ENCODE results near the gene NAXD. TPM values are rescaled to one million over a fixed set of nuclear protein-coding genes. Genes with fewer than 3 reads are reported as not detected.

NAXD gene
- total and polyA plus RNA-seq, 2 experiments from 2014 or later, result 16.9 to 18.5 TPM

- DNase-seq (ENCODE audit: low spot score) (no peak), ATAC-seq (no peak)
- H2AFZ ChIP-seq, result no peak overlapping the region
- H3K4me2 ChIP-seq, result no peak overlapping the region; the same call in 1 of the 2 replicates
- Mint-ChIP-seq H3K4me3 (no peak overlapping the region), H3K36me3 (ENCODE audit: low read depth) (peaks cover 9% of the 10 kb centered on the region), H3K27ac (no peak overlapping the region), H3K4me1 (peaks cover 25% of the 10 kb centered on the region), H3K27me3 (ENCODE audit: insufficient read depth, low read depth, poor library complexity) (peaks cover 4% of the 10 kb centered on the region), H3K9me3 (peaks cover 13% of the 10 kb centered on the region; the same call in 2 of the 3 replicates)
- TF ChIP-seq CTCF (conservative IDR thresholded peaks at IDR 0.05; ENCODE audit: low read depth in 2 of 2) (0 out of 4 replicates have a peak, but pooled peaks of 1 of the 2 experiments have one; percentile 1), EZH2phosphoT487 (IDR thresholded peaks at IDR 0.05; ENCODE audit: unreplicated experiment) (no peak), CREB1 (CRISPR knock-in tag; IDR thresholded peaks at IDR 0.05; ENCODE audit: low read depth) (no peak), ZNF331 (CRISPR knock-in tag; IDR thresholded peaks at IDR 0.05; ENCODE audit: low read depth) (no peak), REST (IDR thresholded peaks at IDR 0.05; ENCODE audit: unreplicated experiment) (no peak), ZNF114 (CRISPR knock-in tag; IDR thresholded peaks at IDR 0.05) (no peak), ETS1 (IDR thresholded peaks at IDR 0.05) (no peak)
- H3K27ac ChIP-seq (ENCODE audit: low read depth), result no peak overlapping the region
- peaks cover 40% of the 10 kb centered on the region for H4K20me1 ChIP-seq (replicated peaks; ENCODE audit: insufficient read depth)
- 0 out of 2 replicates have a peak, but pooled peaks cover 3% of the 10 kb centered on the region for H3F3A ChIP-seq (replicated peaks; ENCODE audit: low read depth)
- H3K79me2 ChIP-seq (replicated peaks; ENCODE audit: insufficient read depth), result peaks cover 73% of the 10 kb centered on the region
- no peaks in the 10 kb centered on the region for H3K27me3 ChIP-seq (ENCODE audit: insufficient read depth)
- peaks cover 14% of the 10 kb centered on the region for H3K4me1 ChIP-seq (ENCODE audit: insufficient read depth)
- H3K4me3 ChIP-seq, result no peak overlapping the region
- no peaks in the 10 kb centered on the region for H3K36me3 ChIP-seq (ENCODE audit: insufficient read depth)
- peaks cover 11% of the 10 kb centered on the region for H3K9me2 ChIP-seq (ENCODE audit: insufficient read depth)
Observed at GRCh38 chr13:110618167-110618566, 2.8 kb downstream of the NAXD start.

- DNase-seq (ENCODE audit: low spot score) (no peak), ATAC-seq (no peak)
- H3K9me3 Mint-ChIP-seq, result peaks cover 9% of the 10 kb centered on the region; the same call in 2 of the 3 replicates
- no peak overlapping the region for H2AFZ ChIP-seq
- no peak overlapping the region for H3K27ac Mint-ChIP-seq
- peaks cover 14% of the 10 kb centered on the region for H3K36me3 Mint-ChIP-seq (ENCODE audit: low read depth)
- H3K4me3 ChIP-seq, result no peak overlapping the region
- peaks cover 79% of the 10 kb centered on the region for H3K79me2 ChIP-seq (replicated peaks; ENCODE audit: insufficient read depth)
- H3F3A ChIP-seq (replicated peaks; ENCODE audit: low read depth), result 0 out of 2 replicates have a peak, but pooled peaks cover 3% of the 10 kb centered on the region
- peaks cover 4% of the 10 kb centered on the region for H3K27me3 Mint-ChIP-seq (ENCODE audit: insufficient read depth, low read depth, poor library complexity)
- no peak overlapping the region for H3K4me2 ChIP-seq
- H3K36me3 ChIP-seq (ENCODE audit: insufficient read depth), result no peaks in the 10 kb centered on the region
- H3K27ac ChIP-seq (ENCODE audit: low read depth), result no peak overlapping the region
- no peak for TF ChIP-seq REST (IDR thresholded peaks at IDR 0.05; ENCODE audit: unreplicated experiment)
- TF ChIP-seq STAT1 (IDR thresholded peaks at IDR 0.05; ENCODE audit: unreplicated experiment), result no peak
- no peak for TF ChIP-seq CREB1 (CRISPR knock-in tag; IDR thresholded peaks at IDR 0.05; ENCODE audit: low read depth)
- no peak for TF ChIP-seq ZNF331 (CRISPR knock-in tag; IDR thresholded peaks at IDR 0.05; ENCODE audit: low read depth)
- TF ChIP-seq CTCF (conservative IDR thresholded peaks at IDR 0.05; ENCODE audit: low read depth in 2 of 2), result no peak
- no peak for TF ChIP-seq ETS1 (IDR thresholded peaks at IDR 0.05)
- H3K4me1 ChIP-seq (ENCODE audit: insufficient read depth), result peaks cover 14% of the 10 kb centered on the region
- peaks cover 25% of the 10 kb centered on the region for H3K4me1 Mint-ChIP-seq
- no peaks in the 10 kb centered on the region for H3K27me3 ChIP-seq (ENCODE audit: insufficient read depth)
- no peak overlapping the region for H3K4me3 Mint-ChIP-seq
- peaks cover 44% of the 10 kb centered on the region for H4K20me1 ChIP-seq (replicated peaks; ENCODE audit: insufficient read depth)
- peaks cover 11% of the 10 kb centered on the region for H3K9me2 ChIP-seq (ENCODE audit: insufficient read depth)
Observed at GRCh38 chr13:110618780-110619179, 3.4 kb downstream of the NAXD start.

Measured in GM23338 (cell line).